GM12878 (cell line): Measurements from ENCODE around the gene AIP. TPM values are rescaled to one million over a fixed set of nuclear protein-coding genes. Genes with fewer than 3 reads are reported as not detected.

Experiments used
- ATAC-seq: fragments of 200-7000 bp; cut with Tn5 transposase; 3 replicates; pipeline ENCODE4 v1.9.1; 2020; ENCODE audit warnings: mild to moderate bottlenecking, moderate library complexity
- BruUV-seq: library from RNA; stranded (reverse); fragments of 400-500 nt; replicated peaks from 2 replicates; lab custom pipeline; 2021; lab: Mats Ljungman, UMichigan
- CTCF ChIA-PET: fragments of 300-600 bp; sonication (Branson Sonifier 250); formaldehyde crosslinking; extraction: SDS; loops from one replicate; lab custom pipeline; 2021; ENCODE audit warnings: inconsistent platforms; lab: Yijun Ruan, JAX
- POLR2A ChIA-PET: fragments of 350-600 bp; formaldehyde crosslinking; extraction: SDS; loops from one replicate; lab custom pipeline; 2021; ENCODE audit warnings: inconsistent platforms; lab: Charles Lee
- RAD21 ChIA-PET: fragments of 300-600 bp; sonication (Branson Sonifier 250); formaldehyde crosslinking; loops from one replicate; lab custom pipeline; 2023; ENCODE audit warnings: antibody characterized with exemption; ENCODE audit not compliant: unreplicated experiment; lab: Charles Lee
- SMC1A ChIA-PET: fragments of 300-600 bp; sonication (Branson Sonifier 250); formaldehyde crosslinking; loops from one replicate; lab custom pipeline; 2023; ENCODE audit not compliant: unreplicated experiment, uncharacterized antibody; lab: Charles Lee
- DNase-seq: peaks from one replicate; pipeline ENCODE4 v3.0.0-alpha.2; 2011; ENCODE audit warnings: low read depth, low spot score
- FAIRE-seq: peaks from 3 replicates; lab custom pipeline; 2011; peaks lifted over from hg19 to GRCh38; lab: Jason Lieb, UNC
- H2AFZ ChIP-seq: 2 replicates; pipeline ENCODE4 v1.6.0; 2011; ENCODE audit warnings: low read depth, low read length, control low read depth; ENCODE audit not compliant: control insufficient read depth
- H3K27ac ChIP-seq: 2 replicates; pipeline ENCODE4 v1.5.1; 2011; ENCODE audit warnings: control low read depth; ENCODE audit not compliant: control insufficient read depth, insufficient read depth
- H3K27me3 ChIP-seq, 2 experiments: replicated peaks in 1 of 2; 2 replicates each; pipeline versions ENCODE4 v1.6.0 to v1.6.1; 2011; ENCODE audit warnings: low read length in 1 of 2; ENCODE audit not compliant: control insufficient read depth in 2 of 2, insufficient read depth in 2 of 2
- H3K36me3 ChIP-seq, 2 experiments: 2 replicates each; pipeline ENCODE4 v1.5.1; 2011; ENCODE audit warnings: low read length in 1 of 2; ENCODE audit not compliant: control insufficient read depth in 2 of 2, insufficient read depth in 2 of 2
- H3K4me1 ChIP-seq: 2 replicates; pipeline ENCODE4 v1.6.1; 2011; ENCODE audit warnings: mild to moderate bottlenecking, low read length, moderate library complexity, mixed read lengths; ENCODE audit not compliant: control insufficient read depth, insufficient read depth
- H3K4me2 ChIP-seq: 2 replicates; pipeline ENCODE4 v1.6.0; 2011; ENCODE audit warnings: control low read depth; ENCODE audit not compliant: control insufficient read depth, insufficient read depth
- H3K4me3 ChIP-seq: fragments of 200-600 bp; sonication (generic); 2 replicates; pipeline ENCODE4 v1.5.1; 2016
- H3K79me2 ChIP-seq: 2 replicates; pipeline ENCODE4 v1.6.0; 2011; ENCODE audit warnings: low read length; ENCODE audit not compliant: control insufficient read depth, insufficient read depth
- H3K9ac ChIP-seq: 2 replicates; pipeline ENCODE4 v1.8.0; 2011; ENCODE audit warnings: low read length, control low read depth, mixed read lengths; ENCODE audit not compliant: control insufficient read depth, insufficient read depth
- H3K9me3 ChIP-seq: replicated peaks from 3 replicates; pipeline ENCODE4 v1.5.1; 2011; ENCODE audit warnings: mild to moderate bottlenecking, low read length; ENCODE audit not compliant: control insufficient read depth, insufficient read depth
- H4K20me1 ChIP-seq: 2 replicates; pipeline ENCODE4 v1.6.0; 2011; ENCODE audit not compliant: control insufficient read depth, insufficient read depth
- BACH1 ChIP-seq: fragments of 450-650 bp; IDR thresholded peaks from 2 replicates; pipeline ENCODE4 v1.6.1; 2017; ENCODE audit warnings: mild to moderate bottlenecking, borderline replicate concordance
- CHD4 ChIP-seq: fragments of 200-600 bp; sonication (generic); IDR thresholded peaks from 2 replicates; pipeline ENCODE4 v1.6.1; 2016; ENCODE audit warnings: mild to moderate bottlenecking
- GATAD2B ChIP-seq: fragments of 450-650 bp; conservative IDR thresholded peaks from 2 replicates; pipeline ENCODE4 v1.6.1; 2017; ENCODE audit warnings: low read depth, mild to moderate bottlenecking, moderate library complexity
- HDGF ChIP-seq: fragments of 450-650 bp; IDR thresholded peaks from 2 replicates; pipeline ENCODE4 v1.6.1; 2016; ENCODE audit warnings: antibody characterized with exemption
- IKZF1 ChIP-seq: fragments of 450-650 bp; conservative IDR thresholded peaks from 2 replicates; pipeline ENCODE4 v1.6.1; 2017; ENCODE audit warnings: antibody characterized with exemption, mild to moderate bottlenecking
- LARP7 ChIP-seq: fragments of 450-650 bp; IDR thresholded peaks from 2 replicates; pipeline ENCODE4 v1.6.1; 2017; ENCODE audit warnings: mild to moderate bottlenecking
- MTA2 ChIP-seq: fragments of 450-650 bp; IDR thresholded peaks from 2 replicates; pipeline ENCODE4 v1.6.1; 2016; ENCODE audit warnings: low read depth, mild to moderate bottlenecking, moderate library complexity
- MXI1 ChIP-seq: fragments of 150-350 bp; IDR thresholded peaks from 2 replicates; pipeline ENCODE4 v1.6.1; 2011; ENCODE audit warnings: low read depth, mild to moderate bottlenecking, inconsistent platforms, low read length, improper control_type of control experiment
- NFIC ChIP-seq: IDR thresholded peaks from 2 replicates; pipeline ENCODE4 v1.6.1; 2012; ENCODE audit warnings: low read depth, mild to moderate bottlenecking, inconsistent platforms, low read length, moderate library complexity
- NFXL1 ChIP-seq: fragments of 450-650 bp; IDR thresholded peaks from 2 replicates; pipeline ENCODE4 v1.6.1; 2017; ENCODE audit warnings: antibody characterized with exemption, mild to moderate bottlenecking, borderline replicate concordance
- NR2F1 ChIP-seq: fragments of 450-650 bp; conservative IDR thresholded peaks from 2 replicates; pipeline ENCODE4 v1.6.1; 2017; ENCODE audit warnings: mild to moderate bottlenecking
- SMAD5 ChIP-seq: IDR thresholded peaks from 2 replicates; pipeline ENCODE4 v1.6.1; 2016; ENCODE audit warnings: antibody characterized with exemption, low read depth
- SMARCA5 ChIP-seq: fragments of 450-650 bp; IDR thresholded peaks from 2 replicates; pipeline ENCODE4 v1.6.1; 2017; ENCODE audit warnings: mild to moderate bottlenecking
- SPI1 ChIP-seq: IDR thresholded peaks from 2 replicates; pipeline ENCODE4 v1.6.1; 2011; ENCODE audit warnings: low read depth, mild to moderate bottlenecking, low read length, moderate library complexity, borderline replicate concordance; ENCODE audit not compliant: insufficient read depth
- TCF3 ChIP-seq: IDR thresholded peaks from 2 replicates; pipeline ENCODE4 v1.6.1; 2012; ENCODE audit warnings: low read depth, mild to moderate bottlenecking, low read length, borderline replicate concordance; ENCODE audit not compliant: insufficient read depth
- YY1 ChIP-seq: IDR thresholded peaks from 2 replicates; pipeline ENCODE4 v1.6.1; 2011; ENCODE audit warnings: low read depth, mild to moderate bottlenecking, low read length
- WGBS: methylation state at CpG from one replicate; pipeline ENCODE4 v1.1.6; 2016; ENCODE audit warnings: low lambda C conversion rate; ENCODE audit not compliant: insufficient replicate concordance, insufficient coverage; ENCODE audit errors: missing lambda C conversion rate; 5-methylcytosine and 5-hydroxymethylcytosine counted together
- in situ Hi-C: fragments of 300-500 bp; cut with MboI; formaldehyde crosslinking; loops from 9 replicates; pipeline ENCODE4 v1.14.3; 2018; ENCODE audit warnings: mixed read lengths
- intact Hi-C: fragments of 100-400 bp; cut with micrococcal nuclease; formaldehyde crosslinking; loops from one replicate; pipeline ENCODE4 v1.14.2; 2022; ENCODE audit not compliant: unreplicated experiment
- polyA plus RNA-seq, 11 experiments: library from polyadenylated mRNA; depleted of rRNA in 4 of 11; unstranded in 6 of 11; stranded (reverse) in 5 of 11; fragments of >200 nt; fragmentation: Nextera tagmentation in 4 of 11; fragmentation: Illumina TruSeq in 1 of 11; extraction: Ambion mirVana in 4 of 11; extraction: Trizol in 1 of 11; gene quantifications; 1 replicate in 1 of 11; 2 replicates in 10 of 11; pipeline versions ENCODE4 v1.2.1 to v1.2.3, GENCODE V29; 2011 to 2016; ENCODE audit warnings: inconsistent platforms in 2 of 11, missing spikeins in 2 of 11, low read depth in 1 of 11
- total RNA-seq, 4 experiments: library from RNA; depleted of rRNA in 3 of 4; stranded (reverse); fragments of >200 nt in 3 of 4; fragmentation: Illumina TruSeq in 1 of 4; extraction: Trizol in 1 of 4; gene quantifications; 2 replicates each; pipeline versions ENCODE4 v1.2.1 to v1.2.3, GENCODE V29; 2013 to 2021
- TF ChIP-seq, protein P1 (sequence below): IDR thresholded peaks from 2 replicates; pipeline ENCODE4 v1.6.1; 2011; ENCODE audit warnings: low read depth, mild to moderate bottlenecking, low read length, moderate library complexity, borderline replicate concordance; ENCODE audit errors: extremely low read depth
- TF ChIP-seq, protein P2 (sequence below), 3 experiments: IDR thresholded peaks in 2 of 3; conservative IDR thresholded peaks in 1 of 3; 2 replicates each; pipeline ENCODE4 v1.5.1; 2011; ENCODE audit warnings: low read depth in 3 of 3, low read length in 3 of 3, mild to moderate bottlenecking in 3 of 3, control low read depth in 2 of 3, moderate library complexity in 2 of 3, inconsistent platforms in 1 of 3, mixed read lengths in 1 of 3; ENCODE audit not compliant: control insufficient read depth in 2 of 3, insufficient read depth in 1 of 3; ENCODE audit errors: extremely low read depth in 1 of 3
- TF ChIP-seq, protein P3 (sequence below): IDR thresholded peaks from 2 replicates; pipeline ENCODE4 v1.6.1; 2011; ENCODE audit warnings: borderline replicate concordance, low read depth, mild to moderate bottlenecking, moderate library complexity, low read length; ENCODE audit not compliant: insufficient read depth, poor library complexity, severe bottlenecking

Gene AIP
- total and polyA plus RNA-seq, 10 of the 15 experiments (the other 5 are each of a cell fraction or from before 2014, with no cell fraction given), result 12.6 to 164 (median 104) TPM

DNA sequence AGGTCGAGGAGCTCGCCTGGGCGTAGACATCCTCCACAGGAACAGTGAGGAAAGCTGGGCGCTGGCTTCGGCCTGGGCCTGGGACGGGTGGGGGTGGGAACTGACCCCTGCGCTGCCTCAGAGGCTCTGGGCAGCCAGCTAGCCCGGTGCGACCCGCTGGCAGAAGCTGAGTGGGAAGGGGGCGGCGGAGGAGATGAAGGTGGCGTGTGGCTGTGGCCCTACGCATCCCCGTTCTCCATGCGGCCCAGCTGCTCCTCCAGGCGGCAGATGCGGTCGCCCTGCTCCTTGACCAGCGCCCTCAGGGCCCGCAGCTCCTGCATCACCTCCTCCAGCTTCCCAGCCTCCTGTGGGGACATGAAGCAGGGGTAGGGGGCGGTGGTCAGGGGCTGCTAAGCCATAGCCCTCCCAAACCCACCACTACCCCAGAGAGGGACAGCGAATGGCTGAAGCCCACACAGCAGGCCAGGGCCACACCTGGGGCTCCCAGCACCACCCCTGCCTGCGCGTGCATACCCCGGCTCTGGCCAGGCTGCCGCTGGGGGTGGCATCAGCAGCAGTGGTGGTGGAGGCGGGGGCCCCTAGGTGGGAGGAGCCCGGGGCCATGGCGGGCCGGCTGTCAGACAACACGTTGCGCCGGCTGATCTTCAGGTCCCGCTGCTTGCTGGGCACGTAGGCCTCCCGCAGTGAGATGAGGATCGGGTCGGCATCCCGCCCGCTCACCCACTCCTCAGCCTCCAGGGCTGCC, 44.5 kb upstream of the AIP start:
- H3K4me3 ChIP-seq, result peak overlapping the region; percentile 90
- ChIA-PET POLR2A (interaction anchor here (0.6 to 4.7 kb wide), 18 partner anchors 10 to 191 kb away, joined by 3 to 95 read pairs (median 6); partner anchors contain the start of genes AIP, CDK2AP2, GRK2 and NUDT8), CTCF (interaction anchor here (0.7 to 4.3 kb wide), 18 partner anchors 10 to 141 kb away, joined by 3 to 53 read pairs (median 4); partner anchors contain the start of genes CDK2AP2, PPP1CA, RPS6KB2 and TBC1D10C), SMC1A (interaction anchor here (0.7 to 4.2 kb wide), 13 partner anchors 9 to 198 kb away, joined by 3 to 46 read pairs (median 8); partner anchors contain the start of genes AIP, PITPNM1, PPP1CA and RAD9A), RAD21 (interaction anchor here (0.6 to 7.2 kb wide), 22 partner anchors 10 to 192 kb away, joined by 3 to 112 read pairs (median 6); partner anchors contain the start of genes AIP, CLCF1, NUDT8 and PITPNM1)
- no peak overlapping the region for H2AFZ ChIP-seq
- peak overlapping the region; percentile 99 for H3K27ac ChIP-seq
- intact Hi-C loops, result loop anchor here (5.0 kb wide), 1 partner anchor 36 kb away; the partner anchor contains the start of genes PPP1CA and TBC1D10C
- peaks cover 36% of the 10 kb centered on the region for H3K4me1 ChIP-seq
- under 1% methylated on average over 40 of the region's 41 CpGs for WGBS
- peak overlapping the region; percentile 86 for H3K4me2 ChIP-seq
- H3K9ac ChIP-seq, result peak overlapping the region; percentile 99
- peaks cover 57% of the 10 kb centered on the region for H3K79me2 ChIP-seq
- DNase-seq (no peak), ATAC-seq (peak; percentile 51), FAIRE-seq (peak; percentile 27)
- no peaks in the 10 kb centered on the region for H3K27me3 ChIP-seq
- H3K9me3 ChIP-seq, result no peaks in the 10 kb centered on the region
- H3K36me3 ChIP-seq, result peaks cover 6 to 19% of the 10 kb centered on the region in 2 experiments; a peak in 3 of 4 replicates
- in situ Hi-C loops, result no loop called here
- no peaks in the 10 kb centered on the region for H4K20me1 ChIP-seq
- BruUV-seq, result no TSS peak
- no peak for TF ChIP-seq SPI1
- no peak for TF ChIP-seq NFIC
- TF ChIP-seq YY1, result no peak
- peak; percentile 53; the same call in 1 of the 2 replicates for TF ChIP-seq SMAD5
- peak; percentile 47; the same call in 1 of the 2 replicates for TF ChIP-seq IKZF1
- TF ChIP-seq NFXL1, result peak; percentile 75; the same call in 1 of the 2 replicates
- peak; percentile 21; the same call in 1 of the 2 replicates for TF ChIP-seq NR2F1
- peak; percentile 61; the same call in 1 of the 2 replicates for TF ChIP-seq GATAD2B
- peak; percentile 89; the same call in 1 of the 2 replicates for TF ChIP-seq SMARCA5
- TF ChIP-seq MTA2, result no peak
- TF ChIP-seq MXI1, result peak; percentile 75; the same call in 1 of the 2 replicates
- TF ChIP-seq, protein P1, sequence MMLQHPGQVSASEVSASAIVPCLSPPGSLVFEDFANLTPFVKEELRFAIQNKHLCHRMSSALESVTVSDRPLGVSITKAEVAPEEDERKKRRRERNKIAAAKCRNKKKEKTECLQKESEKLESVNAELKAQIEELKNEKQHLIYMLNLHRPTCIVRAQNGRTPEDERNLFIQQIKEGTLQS, result no peak
- TF ChIP-seq BACH1, result peak; percentile 7; the same call in 1 of the 2 replicates
- no peak for TF ChIP-seq CHD4
- TF ChIP-seq TCF3, result 0 out of 2 replicates have a peak, but pooled peaks have one; percentile 18
- TF ChIP-seq LARP7, result peak; percentile 32; the same call in 1 of the 2 replicates
- TF ChIP-seq, protein P2, sequence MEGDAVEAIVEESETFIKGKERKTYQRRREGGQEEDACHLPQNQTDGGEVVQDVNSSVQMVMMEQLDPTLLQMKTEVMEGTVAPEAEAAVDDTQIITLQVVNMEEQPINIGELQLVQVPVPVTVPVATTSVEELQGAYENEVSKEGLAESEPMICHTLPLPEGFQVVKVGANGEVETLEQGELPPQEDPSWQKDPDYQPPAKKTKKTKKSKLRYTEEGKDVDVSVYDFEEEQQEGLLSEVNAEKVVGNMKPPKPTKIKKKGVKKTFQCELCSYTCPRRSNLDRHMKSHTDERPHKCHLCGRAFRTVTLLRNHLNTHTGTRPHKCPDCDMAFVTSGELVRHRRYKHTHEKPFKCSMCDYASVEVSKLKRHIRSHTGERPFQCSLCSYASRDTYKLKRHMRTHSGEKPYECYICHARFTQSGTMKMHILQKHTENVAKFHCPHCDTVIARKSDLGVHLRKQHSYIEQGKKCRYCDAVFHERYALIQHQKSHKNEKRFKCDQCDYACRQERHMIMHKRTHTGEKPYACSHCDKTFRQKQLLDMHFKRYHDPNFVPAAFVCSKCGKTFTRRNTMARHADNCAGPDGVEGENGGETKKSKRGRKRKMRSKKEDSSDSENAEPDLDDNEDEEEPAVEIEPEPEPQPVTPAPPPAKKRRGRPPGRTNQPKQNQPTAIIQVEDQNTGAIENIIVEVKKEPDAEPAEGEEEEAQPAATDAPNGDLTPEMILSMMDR (IDR thresholded peaks at IDR 0.05 in 2 of 3, conservative IDR thresholded peaks at IDR 0.05 in 1 of 3; ENCODE audit: control insufficient read depth in 2 of 3, extremely low read depth in 1 of 3, insufficient read depth in 1 of 3, low read depth in 3 of 3, low read length in 3 of 3), result peak in 1 of 3 experiments; percentile 28; a peak in 1 of 6 replicates
- TF ChIP-seq, protein P3, sequence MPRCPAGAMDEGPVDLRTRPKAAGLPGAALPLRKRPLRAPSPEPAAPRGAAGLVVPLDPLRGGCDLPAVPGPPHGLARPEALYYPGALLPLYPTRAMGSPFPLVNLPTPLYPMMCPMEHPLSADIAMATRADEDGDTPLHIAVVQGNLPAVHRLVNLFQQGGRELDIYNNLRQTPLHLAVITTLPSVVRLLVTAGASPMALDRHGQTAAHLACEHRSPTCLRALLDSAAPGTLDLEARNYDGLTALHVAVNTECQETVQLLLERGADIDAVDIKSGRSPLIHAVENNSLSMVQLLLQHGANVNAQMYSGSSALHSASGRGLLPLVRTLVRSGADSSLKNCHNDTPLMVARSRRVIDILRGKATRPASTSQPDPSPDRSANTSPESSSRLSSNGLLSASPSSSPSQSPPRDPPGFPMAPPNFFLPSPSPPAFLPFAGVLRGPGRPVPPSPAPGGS, result peak; percentile 66
- peak; percentile 70; the same call in 1 of the 2 replicates for TF ChIP-seq HDGF
